Raji (cell line): ENCODE measurements around the gene TUT4.

Source experiments
- POLR2A ChIP-seq: IDR thresholded peaks from 2 replicates; pipeline ENCODE4 v1.6.1; 2011; ENCODE audit warnings: low read depth, low read length, control low read depth; ENCODE audit not compliant: insufficient read depth

The TUT4 gene

GRCh38 chr1:52454779-52455178, 98.1 kb downstream of the TUT4 start:
- TF ChIP-seq POLR2A: no peak

GRCh38 chr1:52454127-52454526, 98.8 kb downstream of the TUT4 start:
- TF ChIP-seq POLR2A: no peak

GRCh38 chr1:52444463-52444862, 108.4 kb downstream of the TUT4 start:
- TF ChIP-seq POLR2A: no peak

GRCh38 chr1:52439976-52440375, 112.9 kb downstream of the TUT4 start:
- no peak for TF ChIP-seq POLR2A

- no peak for TF ChIP-seq POLR2A
Observed at GRCh38 chr1:52436817-52437216, 116.1 kb downstream of the TUT4 start.

GRCh38 chr1:52435650-52436049, 117.2 kb downstream of the TUT4 start:
- TF ChIP-seq POLR2A: no peak

GRCh38 chr1:52435211-52435610, 117.7 kb downstream of the TUT4 start:
- no peak for TF ChIP-seq POLR2A

- TF ChIP-seq POLR2A: no peak
Observed at GRCh38 chr1:52432807-52433206, 120.1 kb downstream of the TUT4 start.

GRCh38 chr1:52427152-52427551, 125.7 kb downstream of the TUT4 start:
- no peak for TF ChIP-seq POLR2A

- no peak for TF ChIP-seq POLR2A
Observed at GRCh38 chr1:52426371-52426770, 126.5 kb downstream of the TUT4 start.

GRCh38 chr1:52424813-52425212, 128.1 kb downstream of the TUT4 start:
- no peak for TF ChIP-seq POLR2A

GRCh38 chr1:52424231-52424636, 128.7 kb downstream of the TUT4 start:
- no peak for TF ChIP-seq POLR2A

- TF ChIP-seq POLR2A: no peak
Observed at GRCh38 chr1:52423771-52424170, 129.1 kb downstream of the TUT4 start.

- no peak for TF ChIP-seq POLR2A
Observed at GRCh38 chr1:52423055-52423454, 129.8 kb downstream of the TUT4 start.

GRCh38 chr1:52420713-52421112, 132.2 kb downstream of the TUT4 start:
- no peak for TF ChIP-seq POLR2A

GRCh38 chr1:52416811-52417210, 136.1 kb downstream of the TUT4 start:
- TF ChIP-seq POLR2A: no peak

GRCh38 chr1:52414942-52415341, 137.9 kb downstream of the TUT4 start:
- no peak for TF ChIP-seq POLR2A
